Activated CD4-positive, alpha-beta T cell treated with anti-CD3 and anti-CD28 coated beads, Interleukin-2, amount 10 ng/mL, durations not matched to agents 24 days and 14 days (primary cell): ENCODE results near the gene SLK. TPM values are rescaled to one million over a fixed set of nuclear protein-coding genes. Genes with fewer than 3 reads are reported as not detected.

Source experiments
- DNase-seq: peaks from one replicate; pipeline ENCODE4 v3.0.0; 2022
- H3K27ac Mint-ChIP-seq: one replicate; pipeline ENCODE4 v1.8.0; 2022; ENCODE audit warnings: mild to moderate bottlenecking, mixed read lengths
- H3K27me3 Mint-ChIP-seq: one replicate; pipeline ENCODE4 v1.8.0; 2022; ENCODE audit warnings: mixed read lengths
- H3K36me3 Mint-ChIP-seq: one replicate; pipeline ENCODE4 v1.8.0; 2022; ENCODE audit warnings: low read depth, mild to moderate bottlenecking, mixed read lengths
- H3K4me1 Mint-ChIP-seq: one replicate; pipeline ENCODE4 v1.8.0; 2021; ENCODE audit warnings: mixed read lengths
- H3K4me3 Mint-ChIP-seq: one replicate; pipeline ENCODE4 v1.8.0; 2022; ENCODE audit warnings: mild to moderate bottlenecking, moderate library complexity, mixed read lengths
- H3K9me3 Mint-ChIP-seq: one replicate; pipeline ENCODE4 v1.8.0; 2021; ENCODE audit warnings: mixed read lengths
- intact Hi-C: fragments of 100-400 bp; cut with micrococcal nuclease; formaldehyde crosslinking; loops from one replicate; pipeline ENCODE4 v1.15.1; 2023
- total RNA-seq: library from RNA; stranded (reverse); gene quantifications from 2 replicates; pipeline ENCODE4 v1.2.3, GENCODE V29; 2022

SLK gene
- total RNA-seq, 1 donor from 2014 or later: 27.1 TPM

- Mint-ChIP-seq H3K4me1 (no peaks in the 10 kb centered on the region), H3K36me3 (no peaks in the 10 kb centered on the region), H3K27me3 (peaks cover 4% of the 10 kb centered on the region), H3K4me3 (no peak overlapping the region), H3K9me3 (no peaks in the 10 kb centered on the region), H3K27ac (no peak overlapping the region)
- intact Hi-C loops: no loop called here
- DNase-seq: no peak
Measured at GRCh38 chr10:104076743-104077160, 109.8 kb downstream of the SLK start.

- Mint-ChIP-seq H3K27me3 (peaks cover 3% of the 10 kb centered on the region), H3K27ac (no peak overlapping the region), H3K9me3 (no peaks in the 10 kb centered on the region), H3K36me3 (no peaks in the 10 kb centered on the region), H3K4me3 (no peak overlapping the region), H3K4me1 (no peaks in the 10 kb centered on the region)
- intact Hi-C loops: no loop called here
- no peak for DNase-seq
Measured at GRCh38 chr10:104077247-104077646, 110.3 kb downstream of the SLK start.

- Mint-ChIP-seq H3K36me3 (no peaks in the 10 kb centered on the region), H3K27me3 (peaks cover 5% of the 10 kb centered on the region), H3K27ac (no peak overlapping the region), H3K9me3 (no peaks in the 10 kb centered on the region), H3K4me3 (no peak overlapping the region), H3K4me1 (no peaks in the 10 kb centered on the region)
- intact Hi-C loops: no loop called here
- no peak for DNase-seq
Measured at GRCh38 chr10:104077663-104078151, 110.8 kb downstream of the SLK start.

Other genes starting within 250 kb of the SLK start
- gene SH3PXD2A, start 111.6 kb upstream of the SLK start, total RNA-seq: 8.3 and 8.5 TPM in 2 replicates
- gene STN1, start 49.0 kb upstream of the SLK start, total RNA-seq: 23.6 and 24.1 TPM in 2 replicates
- not detected in 2 replicates for gene COL17A1, start 118.7 kb downstream of the SLK start, total RNA-seq
- 12.1 and 13.8 TPM in 2 replicates for gene SFR1, start 155.0 kb downstream of the SLK start, total RNA-seq